Measurements from ENCODE around the gene LIPH. TPM values are rescaled to one million over a fixed set of nuclear protein-coding genes. Genes with fewer than 3 reads are reported as not detected.
A peak's percentile ranks its signal among the peaks of the same experiment; 100 is the strongest.

Gene LIPH
- total and polyA plus RNA-seq, 10 of the 15 experiments (the other 5 are each of a cell fraction or from before 2014, with no cell fraction given), result 2.2 to 11.1 (median 5.4) TPM

DNA sequence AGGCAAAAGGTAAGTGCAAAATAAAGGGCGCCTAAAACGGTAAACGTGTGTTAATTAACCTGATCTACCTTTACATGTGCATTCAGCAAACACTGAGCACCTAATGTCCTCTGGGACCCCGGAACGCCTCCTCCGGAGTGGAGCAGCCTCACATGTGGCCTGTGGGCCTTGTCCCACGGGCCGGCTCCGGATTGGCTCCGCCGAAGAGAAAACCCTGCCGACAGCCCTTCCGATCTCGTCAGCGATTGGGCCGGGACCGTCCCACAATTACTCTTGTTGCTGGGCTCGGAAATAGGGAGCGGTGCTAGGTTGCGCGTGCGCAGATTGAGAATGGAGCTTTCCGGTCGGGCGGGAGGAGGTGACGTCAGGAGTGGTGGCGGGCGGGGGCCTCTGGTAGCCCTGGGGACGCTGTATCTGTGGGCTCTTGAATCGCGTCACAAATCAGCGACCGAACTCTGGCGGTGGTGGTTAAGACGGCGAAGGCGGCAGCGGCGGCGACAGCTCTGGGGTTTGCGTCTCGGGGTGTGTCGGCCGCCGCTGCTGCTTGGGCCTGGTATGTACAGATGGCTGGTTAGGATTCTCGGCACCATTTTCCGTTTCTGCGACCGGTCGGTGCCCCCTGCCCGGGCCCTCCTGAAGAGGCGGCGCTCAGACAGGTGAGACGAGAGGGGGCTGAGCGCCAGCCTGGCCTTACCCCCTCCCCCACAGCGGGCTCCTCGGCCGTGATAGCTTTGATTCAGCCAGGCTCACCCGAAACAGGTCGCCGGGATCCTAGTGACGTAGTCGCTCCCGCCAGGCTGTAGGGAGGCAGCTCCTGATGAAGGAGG, 33.7 kb upstream of the LIPH start, which contains the start of gene SENP2 (continued):
- TF ChIP-seq, protein P1, sequence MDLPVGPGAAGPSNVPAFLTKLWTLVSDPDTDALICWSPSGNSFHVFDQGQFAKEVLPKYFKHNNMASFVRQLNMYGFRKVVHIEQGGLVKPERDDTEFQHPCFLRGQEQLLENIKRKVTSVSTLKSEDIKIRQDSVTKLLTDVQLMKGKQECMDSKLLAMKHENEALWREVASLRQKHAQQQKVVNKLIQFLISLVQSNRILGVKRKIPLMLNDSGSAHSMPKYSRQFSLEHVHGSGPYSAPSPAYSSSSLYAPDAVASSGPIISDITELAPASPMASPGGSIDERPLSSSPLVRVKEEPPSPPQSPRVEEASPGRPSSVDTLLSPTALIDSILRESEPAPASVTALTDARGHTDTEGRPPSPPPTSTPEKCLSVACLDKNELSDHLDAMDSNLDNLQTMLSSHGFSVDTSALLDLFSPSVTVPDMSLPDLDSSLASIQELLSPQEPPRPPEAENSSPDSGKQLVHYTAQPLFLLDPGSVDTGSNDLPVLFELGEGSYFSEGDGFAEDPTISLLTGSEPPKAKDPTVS (IDR thresholded peaks at IDR 0.05; ENCODE audit: low read depth, low read length), result no peak
- TF ChIP-seq POLR2AphosphoS5 (IDR thresholded peaks at IDR 0.05; ENCODE audit: low read length) (peak; percentile 85), CEBPB (IDR thresholded peaks at IDR 0.05; ENCODE audit: borderline replicate concordance in 1 of 2, low read depth in 2 of 2, low read length in 2 of 2) (no peak), ZNF217 (IDR thresholded peaks at IDR 0.05) (no peak), CREB1 (IDR thresholded peaks at IDR 0.05; ENCODE audit: low read depth) (peak; percentile 99), STAT3 (IDR thresholded peaks at IDR 0.05; ENCODE audit: low read depth, low read length) (no peak), ASH2L (IDR thresholded peaks at IDR 0.05; ENCODE audit: borderline replicate concordance, low read depth) (peak; percentile 70; the same call in 1 of the 2 replicates), YY1 (IDR thresholded peaks at IDR 0.05; ENCODE audit: low read depth, low read length) (peak; percentile 40; the same call in 1 of the 2 replicates), POLR2A (IDR thresholded peaks at IDR 0.05; ENCODE audit: low read depth, low read length) (peak; percentile 93), PML (IDR thresholded peaks at IDR 0.05; ENCODE audit: low read length) (0 out of 2 replicates have a peak, but pooled peaks have one; percentile 22), SMC3 (IDR thresholded peaks at IDR 0.05; ENCODE audit: borderline replicate concordance, low read length) (no peak), GABPA (IDR thresholded peaks at IDR 0.05; ENCODE audit: low read depth) (peak; percentile 70; the same call in 1 of the 2 replicates), ZNF207 (IDR thresholded peaks at IDR 0.05; ENCODE audit: borderline replicate concordance) (peak; percentile 82), HDGF (IDR thresholded peaks at IDR 0.05) (peak; percentile 60), MEF2A (IDR thresholded peaks at IDR 0.05; ENCODE audit: insufficient read depth, low read depth, low read length) (0 out of 2 replicates have a peak, but pooled peaks have one; percentile 27), BRCA1 (IDR thresholded peaks at IDR 0.05; ENCODE audit: low read depth, low read length) (no peak)
- TF ChIP-seq, protein P2, sequence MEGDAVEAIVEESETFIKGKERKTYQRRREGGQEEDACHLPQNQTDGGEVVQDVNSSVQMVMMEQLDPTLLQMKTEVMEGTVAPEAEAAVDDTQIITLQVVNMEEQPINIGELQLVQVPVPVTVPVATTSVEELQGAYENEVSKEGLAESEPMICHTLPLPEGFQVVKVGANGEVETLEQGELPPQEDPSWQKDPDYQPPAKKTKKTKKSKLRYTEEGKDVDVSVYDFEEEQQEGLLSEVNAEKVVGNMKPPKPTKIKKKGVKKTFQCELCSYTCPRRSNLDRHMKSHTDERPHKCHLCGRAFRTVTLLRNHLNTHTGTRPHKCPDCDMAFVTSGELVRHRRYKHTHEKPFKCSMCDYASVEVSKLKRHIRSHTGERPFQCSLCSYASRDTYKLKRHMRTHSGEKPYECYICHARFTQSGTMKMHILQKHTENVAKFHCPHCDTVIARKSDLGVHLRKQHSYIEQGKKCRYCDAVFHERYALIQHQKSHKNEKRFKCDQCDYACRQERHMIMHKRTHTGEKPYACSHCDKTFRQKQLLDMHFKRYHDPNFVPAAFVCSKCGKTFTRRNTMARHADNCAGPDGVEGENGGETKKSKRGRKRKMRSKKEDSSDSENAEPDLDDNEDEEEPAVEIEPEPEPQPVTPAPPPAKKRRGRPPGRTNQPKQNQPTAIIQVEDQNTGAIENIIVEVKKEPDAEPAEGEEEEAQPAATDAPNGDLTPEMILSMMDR (IDR thresholded peaks at IDR 0.05 in 2 of 3, conservative IDR thresholded peaks at IDR 0.05 in 1 of 3; ENCODE audit: control insufficient read depth in 2 of 3, extremely low read depth in 1 of 3, insufficient read depth in 1 of 3, low read depth in 3 of 3, low read length in 3 of 3), result no peak
- TF ChIP-seq, protein P3, sequence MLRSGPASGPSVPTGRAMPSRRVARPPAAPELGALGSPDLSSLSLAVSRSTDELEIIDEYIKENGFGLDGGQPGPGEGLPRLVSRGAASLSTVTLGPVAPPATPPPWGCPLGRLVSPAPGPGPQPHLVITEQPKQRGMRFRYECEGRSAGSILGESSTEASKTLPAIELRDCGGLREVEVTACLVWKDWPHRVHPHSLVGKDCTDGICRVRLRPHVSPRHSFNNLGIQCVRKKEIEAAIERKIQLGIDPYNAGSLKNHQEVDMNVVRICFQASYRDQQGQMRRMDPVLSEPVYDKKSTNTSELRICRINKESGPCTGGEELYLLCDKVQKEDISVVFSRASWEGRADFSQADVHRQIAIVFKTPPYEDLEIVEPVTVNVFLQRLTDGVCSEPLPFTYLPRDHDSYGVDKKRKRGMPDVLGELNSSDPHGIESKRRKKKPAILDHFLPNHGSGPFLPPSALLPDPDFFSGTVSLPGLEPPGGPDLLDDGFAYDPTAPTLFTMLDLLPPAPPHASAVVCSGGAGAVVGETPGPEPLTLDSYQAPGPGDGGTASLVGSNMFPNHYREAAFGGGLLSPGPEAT (IDR thresholded peaks at IDR 0.05; ENCODE audit: low read depth), result peak; percentile 74
- TF ChIP-seq, protein P4, sequence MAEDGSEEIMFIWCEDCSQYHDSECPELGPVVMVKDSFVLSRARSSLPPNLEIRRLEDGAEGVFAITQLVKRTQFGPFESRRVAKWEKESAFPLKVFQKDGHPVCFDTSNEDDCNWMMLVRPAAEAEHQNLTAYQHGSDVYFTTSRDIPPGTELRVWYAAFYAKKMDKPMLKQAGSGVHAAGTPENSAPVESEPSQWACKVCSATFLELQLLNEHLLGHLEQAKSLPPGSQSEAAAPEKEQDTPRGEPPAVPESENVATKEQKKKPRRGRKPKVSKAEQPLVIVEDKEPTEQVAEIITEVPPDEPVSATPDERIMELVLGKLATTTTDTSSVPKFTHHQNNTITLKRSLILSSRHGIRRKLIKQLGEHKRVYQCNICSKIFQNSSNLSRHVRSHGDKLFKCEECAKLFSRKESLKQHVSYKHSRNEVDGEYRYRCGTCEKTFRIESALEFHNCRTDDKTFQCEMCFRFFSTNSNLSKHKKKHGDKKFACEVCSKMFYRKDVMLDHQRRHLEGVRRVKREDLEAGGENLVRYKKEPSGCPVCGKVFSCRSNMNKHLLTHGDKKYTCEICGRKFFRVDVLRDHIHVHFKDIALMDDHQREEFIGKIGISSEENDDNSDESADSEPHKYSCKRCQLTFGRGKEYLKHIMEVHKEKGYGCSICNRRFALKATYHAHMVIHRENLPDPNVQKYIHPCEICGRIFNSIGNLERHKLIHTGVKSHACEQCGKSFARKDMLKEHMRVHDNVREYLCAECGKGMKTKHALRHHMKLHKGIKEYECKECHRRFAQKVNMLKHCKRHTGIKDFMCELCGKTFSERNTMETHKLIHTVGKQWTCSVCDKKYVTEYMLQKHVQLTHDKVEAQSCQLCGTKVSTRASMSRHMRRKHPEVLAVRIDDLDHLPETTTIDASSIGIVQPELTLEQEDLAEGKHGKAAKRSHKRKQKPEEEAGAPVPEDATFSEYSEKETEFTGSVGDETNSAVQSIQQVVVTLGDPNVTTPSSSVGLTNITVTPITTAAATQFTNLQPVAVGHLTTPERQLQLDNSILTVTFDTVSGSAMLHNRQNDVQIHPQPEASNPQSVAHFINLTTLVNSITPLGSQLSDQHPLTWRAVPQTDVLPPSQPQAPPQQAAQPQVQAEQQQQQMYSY (CRISPR knock-in tag; IDR thresholded peaks at IDR 0.05), result no peak

Data from GM12878 (cell line).